OCI-LY7 (cell line): ENCODE results near the gene RAPGEF4. TPM values are rescaled to one million over a fixed set of nuclear protein-coding genes. Genes with fewer than 3 reads are reported as not detected.

Experiments used
- BruUV-seq: library from RNA; stranded (reverse); fragments of 400-500 nt; replicated peaks from 2 replicates; lab custom pipeline; 2021; lab: Mats Ljungman, UMichigan
- CTCF ChIA-PET: fragments of 300-600 bp; sonication (Branson Sonifier 250); formaldehyde crosslinking; loops from one replicate; lab custom pipeline; 2022; ENCODE audit warnings: antibody characterized with exemption; ENCODE audit not compliant: unreplicated experiment; lab: Charles Lee
- POLR2A ChIA-PET: fragments of 300-600 bp; sonication (Branson Sonifier 250); formaldehyde crosslinking; loops from one replicate; lab custom pipeline; 2022; ENCODE audit warnings: antibody characterized with exemption; lab: Charles Lee
- DNase-seq: peaks from one replicate; pipeline ENCODE4 v3.0.0-alpha.2; 2015; ENCODE audit warnings: low spot score
- H2AFZ ChIP-seq: fragments of 200-600 bp; sonication (generic), shearing (Covaris generic); 2 replicates; pipeline ENCODE4 v1.6.1; 2014; ENCODE audit warnings: mild to moderate bottlenecking, antibody characterized with exemption, low read length, moderate library complexity
- H3K27ac ChIP-seq: fragments of 200-600 bp; sonication (generic); 2 replicates; pipeline ENCODE4 v1.5.1; 2014; ENCODE audit warnings: mixed run types, low read depth, mild to moderate bottlenecking, moderate library complexity, low read length, inconsistent platforms; ENCODE audit not compliant: poor library complexity, severe bottlenecking
- H3K36me3 ChIP-seq: fragments of 200-600 bp; sonication (generic); 2 replicates; pipeline ENCODE4 v1.6.1; 2014; ENCODE audit warnings: mild to moderate bottlenecking, antibody characterized with exemption, low read length, moderate library complexity, mixed read lengths; ENCODE audit not compliant: insufficient read depth
- H3K4me1 ChIP-seq: fragments of 200-600 bp; sonication (generic); 2 replicates; pipeline ENCODE4 v1.5.1; 2014; ENCODE audit warnings: mild to moderate bottlenecking, low read length; ENCODE audit not compliant: insufficient read depth, poor library complexity, severe bottlenecking
- H3K4me2 ChIP-seq: fragments of 200-600 bp; sonication (generic); 2 replicates; pipeline ENCODE4 v1.6.1; 2014; ENCODE audit warnings: mild to moderate bottlenecking, low read length
- H3K4me3 ChIP-seq: fragments of 200-600 bp; sonication (generic); 2 replicates; pipeline ENCODE4 v1.5.1; 2014; ENCODE audit warnings: mild to moderate bottlenecking, low read depth, low read length; ENCODE audit not compliant: poor library complexity, severe bottlenecking
- H3K79me2 ChIP-seq: fragments of 200-600 bp; sonication (generic); 2 replicates; pipeline ENCODE4 v1.6.1; 2016; ENCODE audit warnings: low read depth, mild to moderate bottlenecking, low read length, moderate library complexity, mixed read lengths; ENCODE audit not compliant: insufficient read depth
- H3K9me2 ChIP-seq: fragments of 200-600 bp; sonication (generic); 2 replicates; pipeline ENCODE4 v1.6.1; 2016; ENCODE audit warnings: mild to moderate bottlenecking, low read length, mixed read lengths; ENCODE audit not compliant: insufficient read depth
- H3K9me3 ChIP-seq: fragments of 200-600 bp; sonication (generic); 2 replicates; pipeline ENCODE4 v1.6.1; 2014; ENCODE audit warnings: mild to moderate bottlenecking, mixed run types, low read length, mixed read lengths
- H4K20me1 ChIP-seq: fragments of 200-600 bp; sonication (generic); 2 replicates; pipeline ENCODE4 v1.6.1; 2014; ENCODE audit warnings: mild to moderate bottlenecking, antibody characterized with exemption, low read length, moderate library complexity, mixed read lengths; ENCODE audit not compliant: insufficient read depth
- CTCF ChIP-seq: fragments of 200-600 bp; sonication (generic); conservative IDR thresholded peaks from 2 replicates; pipeline ENCODE4 v1.5.1; 2014; ENCODE audit warnings: mild to moderate bottlenecking, antibody characterized with exemption, low read length, moderate library complexity, mixed read lengths
- EZH2phosphoT487 ChIP-seq: fragments of 200-600 bp; sonication (generic); IDR thresholded peaks from 2 replicates; pipeline ENCODE4 v1.6.1; 2018; ENCODE audit warnings: low read depth, borderline replicate concordance, mild to moderate bottlenecking, mixed run types, antibody characterized with exemption, low read length, moderate library complexity, mixed read lengths
- intact Hi-C: fragments of 100-400 bp; cut with micrococcal nuclease; formaldehyde crosslinking; loops from one replicate; pipeline ENCODE4 v1.10.0; 2022; ENCODE audit not compliant: unreplicated experiment
- total RNA-seq, 2 experiments: library from RNA; depleted of rRNA in 1 of 2; stranded (reverse); fragments of >200 nt in 1 of 2; shearing (Covaris generic) in 1 of 2; gene quantifications; 2 replicates each; pipeline ENCODE4 v1.2.3, GENCODE V29; 2014 to 2022

The RAPGEF4 gene
- total RNA-seq, 2 experiments from 2014 or later, result 0.22 to 0.55 TPM

- H3K9me3 ChIP-seq, result no peaks in the 10 kb centered on the region
- H4K20me1 ChIP-seq, result no peaks in the 10 kb centered on the region
- POLR2A ChIA-PET, result no interaction called here
- intact Hi-C loops, result no loop called here
- H3K4me2 ChIP-seq, result no peak overlapping the region
- DNase-seq, result no peak
- no peaks in the 10 kb centered on the region for H3K9me2 ChIP-seq
- no peaks in the 10 kb centered on the region for H3K4me1 ChIP-seq
- no peak overlapping the region for H2AFZ ChIP-seq
- H3K79me2 ChIP-seq, result no peaks in the 10 kb centered on the region
- no peak overlapping the region for H3K27ac ChIP-seq
- no peak overlapping the region for H3K4me3 ChIP-seq
- TF ChIP-seq CTCF (peak; percentile 17; the same call in 1 of the 2 replicates), EZH2phosphoT487 (no peak)
- no peaks in the 10 kb centered on the region for H3K36me3 ChIP-seq
- CTCF ChIA-PET, result no interaction called here
- BruUV-seq, result no TSS peak
These were observed 241.8 kb downstream of the RAPGEF4 start for GRCh38 chr2:172977270-172978062.

GRCh38 chr2:172978063-172978383, 242.4 kb downstream of the RAPGEF4 start:
- intact Hi-C loops, result no loop called here
- POLR2A ChIA-PET, result no interaction called here
- H3K27ac ChIP-seq, result no peak overlapping the region
- TF ChIP-seq EZH2phosphoT487 (no peak), CTCF (no peak)
- no peak overlapping the region for H2AFZ ChIP-seq
- H3K9me2 ChIP-seq, result no peaks in the 10 kb centered on the region
- H3K4me3 ChIP-seq, result no peak overlapping the region
- BruUV-seq, result no TSS peak
- no peaks in the 10 kb centered on the region for H3K36me3 ChIP-seq
- CTCF ChIA-PET, result no interaction called here
- H3K4me1 ChIP-seq, result no peaks in the 10 kb centered on the region
- no peaks in the 10 kb centered on the region for H4K20me1 ChIP-seq
- DNase-seq, result no peak
- H3K4me2 ChIP-seq, result no peak overlapping the region
- H3K9me3 ChIP-seq, result no peaks in the 10 kb centered on the region
- no peaks in the 10 kb centered on the region for H3K79me2 ChIP-seq

GRCh38 chr2:172985139-172985892, 249.7 kb downstream of the RAPGEF4 start:
- Histone ChIP-seq H3K9me2 (no peaks in the 10 kb centered on the region), H4K20me1 (no peaks in the 10 kb centered on the region), H3K4me2 (no peak overlapping the region), H2AFZ (no peak overlapping the region), H3K27ac (no peak overlapping the region), H3K36me3 (no peaks in the 10 kb centered on the region), H3K79me2 (no peaks in the 10 kb centered on the region), H3K4me3 (no peak overlapping the region), H3K9me3 (no peaks in the 10 kb centered on the region), H3K4me1 (no peaks in the 10 kb centered on the region)
- ChIA-PET POLR2A (no interaction called here), CTCF (interaction anchor here (0.6 kb wide), 1 partner anchor 1440 kb away, joined by 3 read pairs; no protein-coding TSS in a partner anchor)
- intact Hi-C loops, result no loop called here
- TF ChIP-seq CTCF (no peak), EZH2phosphoT487 (no peak)
- DNase-seq, result no peak
- no TSS peak for BruUV-seq
